ENCODE data around the gene SEMA3E. TPM values are rescaled to one million over a fixed set of nuclear protein-coding genes. Genes with fewer than 3 reads are reported as not detected.

The SEMA3E gene
- total and polyA plus RNA-seq, 10 of the 15 experiments (the other 5 are each of a cell fraction or from before 2014, with no cell fraction given): 0.08 to 2.0 (median 0.82) TPM

DNA sequence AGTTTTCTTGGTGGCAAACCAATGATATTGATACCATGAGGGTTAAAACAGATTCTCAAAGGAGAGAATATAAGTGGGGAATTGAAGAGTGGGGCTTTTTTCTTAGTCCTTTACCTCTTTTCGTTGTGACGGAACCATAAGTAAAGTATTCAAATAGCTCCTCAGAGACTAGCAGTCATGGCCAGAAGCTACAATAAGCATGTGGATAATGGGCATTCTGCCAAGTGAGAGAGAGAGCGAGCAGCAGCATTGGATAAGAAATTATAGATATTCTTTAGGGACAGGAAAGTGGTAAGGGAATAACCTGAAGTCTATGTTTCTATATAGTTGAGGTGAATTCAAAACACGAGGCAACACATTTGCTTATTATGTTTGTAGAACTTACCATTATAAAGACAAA lies 235.1 kb downstream of the SEMA3E start (continued):
- TF ChIP-seq, protein P1, sequence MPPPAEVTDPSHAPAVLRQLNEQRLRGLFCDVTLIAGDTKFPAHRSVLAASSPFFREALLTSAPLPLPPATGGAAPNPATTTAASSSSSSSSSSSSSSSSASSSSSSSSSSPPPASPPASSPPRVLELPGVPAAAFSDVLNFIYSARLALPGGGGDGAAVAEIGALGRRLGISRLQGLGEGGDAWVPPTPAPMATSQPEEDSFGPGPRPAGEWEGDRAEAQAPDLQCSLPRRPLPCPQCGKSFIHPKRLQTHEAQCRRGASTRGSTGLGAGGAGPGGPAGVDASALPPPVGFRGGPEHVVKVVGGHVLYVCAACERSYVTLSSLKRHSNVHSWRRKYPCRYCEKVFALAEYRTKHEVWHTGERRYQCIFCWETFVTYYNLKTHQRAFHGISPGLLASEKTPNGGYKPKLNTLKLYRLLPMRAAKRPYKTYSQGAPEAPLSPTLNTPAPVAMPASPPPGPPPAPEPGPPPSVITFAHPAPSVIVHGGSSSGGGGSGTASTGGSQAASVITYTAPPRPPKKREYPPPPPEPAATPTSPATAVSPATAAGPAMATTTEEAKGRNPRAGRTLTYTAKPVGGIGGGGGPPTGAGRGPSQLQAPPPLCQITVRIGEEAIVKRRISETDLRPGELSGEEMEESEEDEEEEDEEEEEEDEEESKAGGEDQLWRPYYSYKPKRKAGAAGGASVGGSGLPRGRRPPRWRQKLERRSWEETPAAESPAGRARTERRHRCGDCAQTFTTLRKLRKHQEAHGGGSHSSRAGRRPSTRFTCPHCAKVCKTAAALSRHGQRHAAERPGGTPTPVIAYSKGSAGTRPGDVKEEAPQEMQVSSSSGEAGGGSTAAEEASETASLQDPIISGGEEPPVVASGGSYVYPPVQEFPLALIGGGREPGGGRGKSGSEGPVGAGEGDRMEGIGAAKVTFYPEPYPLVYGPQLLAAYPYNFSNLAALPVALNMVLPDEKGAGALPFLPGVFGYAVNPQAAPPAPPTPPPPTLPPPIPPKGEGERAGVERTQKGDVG (CRISPR knock-in tag; IDR thresholded peaks at IDR 0.05): no peak
- TF ChIP-seq POLR2AphosphoS2 (IDR thresholded peaks at IDR 0.05; ENCODE audit: low read depth, low read length) (no peak), KLF5 (IDR thresholded peaks at IDR 0.05; ENCODE audit: partially characterized antibody) (no peak)

DNA sequence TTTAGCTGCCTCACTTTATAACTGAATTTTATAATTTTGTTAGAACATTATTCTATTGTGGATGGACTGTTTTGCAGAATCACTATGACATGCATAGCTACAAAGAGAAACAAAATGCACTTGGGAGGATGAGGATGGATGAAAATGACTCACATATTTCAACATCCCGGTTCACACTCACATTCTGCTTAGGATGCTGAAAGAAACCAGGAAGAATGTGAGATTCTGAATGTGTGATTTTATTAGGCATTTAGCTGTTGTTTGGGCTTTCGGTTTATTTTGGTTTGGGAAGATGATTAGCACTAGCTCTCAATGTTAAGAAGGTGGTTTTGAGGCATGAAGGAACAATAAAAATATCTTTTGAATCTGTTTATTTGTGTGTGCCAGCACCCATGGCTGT lies 235.5 kb downstream of the SEMA3E start:
- Histone ChIP-seq H3K79me2 (ENCODE audit: control insufficient read depth, insufficient read depth, low read length) (no peaks in the 10 kb centered on the region), H3K4me1 (ENCODE audit: control insufficient read depth, insufficient read depth, low read length) (no peaks in the 10 kb centered on the region), H2AFZ (ENCODE audit: control insufficient read depth, low read depth, low read length) (no peak overlapping the region), H4K20me1 (ENCODE audit: control insufficient read depth, insufficient read depth) (no peaks in the 10 kb centered on the region), H3K4me3 (no peak overlapping the region), H3K27me3 (replicated peaks in 1 of 2; ENCODE audit: control insufficient read depth in 2 of 2, insufficient read depth in 2 of 2, low read length in 1 of 2) (no peaks in the 10 kb centered on the region), H3K9ac (ENCODE audit: control insufficient read depth, insufficient read depth, low read length) (no peak overlapping the region), H3K9me3 (replicated peaks; ENCODE audit: control insufficient read depth, insufficient read depth, low read length) (no peaks in the 10 kb centered on the region), H3K4me2 (ENCODE audit: control insufficient read depth, insufficient read depth) (no peak overlapping the region), H3K27ac (ENCODE audit: control insufficient read depth, insufficient read depth) (no peak overlapping the region), H3K36me3 (ENCODE audit: control insufficient read depth in 2 of 2, insufficient read depth in 2 of 2, low read length in 1 of 2) (no peaks in the 10 kb centered on the region)
- WGBS (ENCODE audit: insufficient coverage, insufficient replicate concordance, low lambda C conversion rate, missing lambda C conversion rate): 0% methylated on average over 2 of the region's 2 CpGs
- no peak for ATAC-seq
- ChIA-PET RAD21 (ENCODE audit: unreplicated experiment) (interaction anchor here (1.0 kb wide), 1 partner anchor 124 kb away, joined by 3 read pairs; no protein-coding TSS in a partner anchor), CTCF (interaction anchor here (0.6 to 2.7 kb wide), 11 partner anchors 9 to 534 kb away, joined by 3 to 14 read pairs (median 3); no protein-coding TSS in a partner anchor), SMC1A (ENCODE audit: uncharacterized antibody, unreplicated experiment) (interaction anchor here (0.7 to 1.5 kb wide), 7 partner anchors 9 to 517 kb away, joined by 3 to 6 read pairs (median 3); no protein-coding TSS in a partner anchor), POLR2A (no interaction called here)
- intact Hi-C loops (cut with micrococcal nuclease; ENCODE audit: unreplicated experiment): no loop called here
- no TSS peak for BruUV-seq (replicated peaks)
- no peak for DNase-seq (ENCODE audit: low read depth, low spot score)
- in situ Hi-C loops (cut with MboI): no loop called here
- no peak for FAIRE-seq
- TF ChIP-seq HDAC6 (IDR thresholded peaks at IDR 0.05; ENCODE audit: unreplicated experiment) (no peak), RUNX3 (IDR thresholded peaks at IDR 0.05; ENCODE audit: low read length) (no peak), WRNIP1 (IDR thresholded peaks at IDR 0.05; ENCODE audit: borderline replicate concordance, low read depth, low read length) (no peak), TARDBP (IDR thresholded peaks at IDR 0.05; ENCODE audit: borderline replicate concordance) (no peak), BACH1 (IDR thresholded peaks at IDR 0.05; ENCODE audit: borderline replicate concordance) (no peak), BHLHE40 (IDR thresholded peaks at IDR 0.05; ENCODE audit: borderline replicate concordance in 1 of 2, low read depth in 2 of 2, low read length in 1 of 2) (no peak), ESRRA (IDR thresholded peaks at IDR 0.05; ENCODE audit: low read length) (no peak), EGR1 (IDR thresholded peaks at IDR 0.05; ENCODE audit: borderline replicate concordance in 1 of 2, low read depth in 2 of 2, low read length in 2 of 2) (no peak), RAD51 (IDR thresholded peaks at IDR 0.05) (no peak), IRF4 (IDR thresholded peaks at IDR 0.05; ENCODE audit: low read depth, low read length) (no peak), ZSCAN29 (IDR thresholded peaks at IDR 0.05) (no peak), TAF1 (IDR thresholded peaks at IDR 0.05; ENCODE audit: borderline replicate concordance, low read depth, low read length) (no peak)
- TF ChIP-seq, protein P2, sequence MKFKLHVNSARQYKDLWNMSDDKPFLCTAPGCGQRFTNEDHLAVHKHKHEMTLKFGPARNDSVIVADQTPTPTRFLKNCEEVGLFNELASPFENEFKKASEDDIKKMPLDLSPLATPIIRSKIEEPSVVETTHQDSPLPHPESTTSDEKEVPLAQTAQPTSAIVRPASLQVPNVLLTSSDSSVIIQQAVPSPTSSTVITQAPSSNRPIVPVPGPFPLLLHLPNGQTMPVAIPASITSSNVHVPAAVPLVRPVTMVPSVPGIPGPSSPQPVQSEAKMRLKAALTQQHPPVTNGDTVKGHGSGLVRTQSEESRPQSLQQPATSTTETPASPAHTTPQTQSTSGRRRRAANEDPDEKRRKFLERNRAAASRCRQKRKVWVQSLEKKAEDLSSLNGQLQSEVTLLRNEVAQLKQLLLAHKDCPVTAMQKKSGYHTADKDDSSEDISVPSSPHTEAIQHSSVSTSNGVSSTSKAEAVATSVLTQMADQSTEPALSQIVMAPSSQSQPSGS (IDR thresholded peaks at IDR 0.05; ENCODE audit: low read length): no peak

Data from GM12878 (cell line).